ENCODE data around the gene ELOA.
"Not testable (repeated sequence)": the region's sequence is repeated elsewhere in the genome, so short reads cannot be mapped to it uniquely, and the experiment has no call there.

ELOA gene

DNA sequence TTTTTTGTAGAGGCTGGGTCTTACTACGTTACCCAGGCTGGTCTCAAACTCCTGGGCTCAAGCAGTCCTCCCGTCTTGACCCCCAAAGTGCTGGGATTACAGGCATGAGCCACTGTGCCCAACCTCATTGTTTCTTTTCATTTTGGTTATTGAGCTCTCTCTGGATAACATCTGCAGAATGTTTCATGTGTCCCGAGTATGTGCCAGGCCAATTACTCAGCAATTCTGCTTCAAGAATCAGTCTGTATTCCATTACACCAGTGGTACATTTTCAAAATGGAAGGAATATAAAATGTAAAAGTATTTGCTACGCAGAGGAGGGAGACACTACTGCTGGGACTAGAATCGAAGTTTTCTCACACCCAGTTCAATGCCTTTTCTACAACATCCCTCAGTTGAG lies 1.7 kb upstream of the ELOA start:
- no peak for DNase-seq

DNA sequence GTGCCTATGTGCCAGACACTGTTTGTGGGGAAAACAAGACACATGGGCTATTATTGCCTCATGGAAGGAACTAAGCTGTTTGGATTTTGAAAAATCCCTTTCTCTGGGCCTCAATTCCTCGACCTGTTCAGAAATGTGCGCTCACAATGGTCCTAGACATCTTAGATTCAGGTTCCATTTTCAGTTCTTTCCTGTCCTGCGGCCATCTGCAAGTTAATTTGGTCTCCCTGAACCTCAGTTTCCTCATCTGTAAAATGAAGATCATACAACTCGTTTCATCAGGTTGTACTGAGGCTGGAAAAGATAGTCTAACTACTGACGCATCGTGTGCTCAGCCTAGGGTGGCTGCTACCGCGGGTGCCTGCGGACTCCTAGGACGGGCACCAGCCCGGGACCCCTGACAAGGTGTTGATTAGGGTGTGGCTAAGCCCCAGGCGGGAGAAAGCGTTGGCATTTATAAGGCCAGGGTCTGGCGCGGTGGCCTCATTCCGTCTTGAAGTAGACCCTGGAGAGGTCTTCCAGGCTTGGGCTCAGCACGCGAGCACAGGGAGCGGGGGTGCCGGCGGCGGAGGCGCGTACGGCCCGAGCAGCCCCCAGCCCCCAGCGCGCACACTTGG lies 493 bp upstream of the ELOA start:
- no peak for DNase-seq

DNA sequence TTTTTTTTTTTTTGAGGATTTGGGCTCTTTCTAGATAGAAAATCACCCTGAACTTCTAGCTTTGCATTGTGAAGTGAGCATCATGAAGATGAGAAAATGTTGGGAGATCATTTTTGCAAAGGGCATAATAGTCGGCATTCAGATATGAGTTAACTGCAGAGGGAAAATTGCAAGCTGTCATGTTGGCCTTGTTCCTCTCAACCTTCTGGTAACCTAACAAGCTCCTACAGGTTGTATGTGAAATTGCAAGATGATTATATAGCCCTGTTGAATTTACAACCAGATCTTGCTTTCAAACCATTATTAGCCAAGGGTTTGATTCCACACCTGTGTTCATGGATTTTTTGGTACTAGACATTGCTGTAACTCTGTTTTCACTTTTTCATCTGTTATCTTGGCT lies 2.2 kb downstream of the ELOA start:
- DNase-seq: no peak

DNA sequence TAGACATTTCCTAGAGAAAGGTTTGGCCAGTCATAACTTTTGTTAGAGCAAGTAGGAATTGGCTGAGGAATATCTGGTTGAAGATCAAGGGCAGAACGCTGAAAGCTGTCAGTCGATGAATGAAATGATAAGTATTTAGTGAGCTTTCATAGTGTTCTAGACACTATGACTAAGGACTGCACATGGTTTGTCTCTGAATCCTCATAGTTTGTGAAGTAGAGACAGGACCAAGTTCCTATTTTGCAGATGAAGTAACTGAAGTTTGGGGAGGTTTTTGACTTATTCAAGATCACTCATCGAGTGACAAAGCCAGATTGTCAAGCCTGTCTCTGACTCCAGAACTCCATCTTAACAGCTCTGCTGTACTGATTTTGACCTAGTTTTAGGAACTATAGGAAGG lies 4.7 kb downstream of the ELOA start:
- no peak for DNase-seq

DNA sequence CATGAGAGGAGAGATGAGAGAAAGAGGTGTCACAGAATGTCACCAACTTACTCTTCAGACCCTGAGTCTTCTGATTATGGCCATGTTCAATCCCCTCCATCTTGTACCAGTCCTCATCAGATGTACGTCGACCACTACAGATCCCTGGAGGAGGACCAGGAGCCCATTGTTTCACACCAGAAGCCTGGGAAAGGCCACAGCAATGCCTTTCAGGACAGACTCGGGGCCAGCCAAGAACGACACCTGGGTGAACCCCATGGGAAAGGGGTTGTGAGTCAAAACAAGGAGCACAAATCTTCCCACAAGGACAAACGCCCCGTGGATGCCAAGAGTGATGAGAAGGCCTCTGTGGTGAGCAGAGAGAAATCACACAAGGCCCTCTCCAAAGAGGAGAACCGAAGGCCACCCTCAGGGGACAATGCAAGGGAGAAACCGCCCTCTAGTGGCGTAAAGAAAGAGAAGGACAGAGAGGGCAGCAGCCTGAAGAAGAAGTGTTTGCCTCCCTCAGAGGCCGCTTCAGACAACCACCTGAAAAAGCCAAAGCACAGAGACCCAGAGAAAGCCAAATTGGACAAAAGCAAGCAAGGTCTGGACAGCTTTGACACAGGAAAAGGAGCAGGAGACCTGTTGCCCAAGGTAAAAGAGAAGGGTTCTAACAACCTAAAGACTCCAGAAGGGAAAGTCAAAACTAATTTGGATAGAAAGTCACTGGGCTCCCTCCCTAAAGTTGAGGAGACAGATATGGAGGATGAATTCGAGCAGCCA lies 8.0 kb downstream of the ELOA start:
- DNase-seq: no peak

DNA sequence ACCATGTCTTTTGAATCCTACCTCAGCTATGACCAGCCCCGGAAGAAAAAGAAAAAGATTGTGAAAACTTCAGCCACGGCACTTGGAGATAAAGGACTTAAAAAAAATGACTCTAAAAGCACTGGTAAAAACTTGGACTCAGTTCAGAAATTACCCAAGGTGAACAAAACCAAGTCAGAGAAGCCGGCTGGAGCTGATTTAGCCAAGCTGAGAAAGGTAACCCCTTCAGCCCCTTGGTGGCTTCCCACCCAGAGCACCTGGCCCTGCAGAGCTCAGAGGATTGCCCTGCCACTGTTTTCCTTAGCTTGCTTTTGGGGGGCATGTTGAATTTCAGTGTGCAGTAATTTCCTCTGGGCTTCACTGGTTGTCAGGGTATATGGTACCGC lies 8.5 kb downstream of the ELOA start:
- no peak for DNase-seq

DNA sequence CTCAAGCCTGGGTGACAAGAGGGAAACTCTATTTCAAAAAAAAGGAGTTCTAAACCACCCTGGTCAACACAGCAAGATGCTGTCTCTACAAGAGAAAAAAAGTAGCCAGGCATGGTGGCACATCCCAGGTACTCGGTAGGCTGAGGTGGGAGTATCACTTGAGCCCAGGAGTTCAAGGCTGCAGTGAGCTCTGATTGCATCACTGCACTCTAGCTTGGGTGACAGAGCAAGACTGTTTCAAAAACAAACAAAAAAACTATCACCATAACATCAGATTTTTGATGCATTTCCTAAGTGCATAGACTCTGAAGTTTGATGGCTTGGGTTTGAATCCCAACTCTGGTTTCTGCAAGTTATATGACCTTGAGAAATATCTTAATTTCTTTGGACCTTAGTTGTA lies 9.6 kb downstream of the ELOA start:
- no peak for DNase-seq

DNA sequence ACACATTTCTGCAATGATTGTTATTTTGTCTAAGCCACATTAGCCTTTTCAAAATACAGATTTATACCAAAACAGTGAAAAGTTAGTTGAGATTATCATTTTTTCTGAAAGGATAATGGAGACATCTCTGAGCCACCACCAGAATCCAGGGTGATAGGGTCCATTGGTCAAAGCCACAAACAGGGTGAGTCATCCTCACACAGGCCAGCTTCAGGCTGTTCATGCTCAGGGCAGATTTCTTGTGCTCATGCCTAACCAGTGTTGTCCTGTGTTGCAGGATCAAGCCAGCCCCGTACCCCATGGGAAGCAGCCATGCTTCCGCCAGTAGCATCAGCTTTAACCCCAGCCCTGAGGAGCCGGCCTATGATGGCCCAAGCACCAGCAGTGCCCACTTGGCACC lies 13.4 kb downstream of the ELOA start:
- DNase-seq: no peak

DNA sequence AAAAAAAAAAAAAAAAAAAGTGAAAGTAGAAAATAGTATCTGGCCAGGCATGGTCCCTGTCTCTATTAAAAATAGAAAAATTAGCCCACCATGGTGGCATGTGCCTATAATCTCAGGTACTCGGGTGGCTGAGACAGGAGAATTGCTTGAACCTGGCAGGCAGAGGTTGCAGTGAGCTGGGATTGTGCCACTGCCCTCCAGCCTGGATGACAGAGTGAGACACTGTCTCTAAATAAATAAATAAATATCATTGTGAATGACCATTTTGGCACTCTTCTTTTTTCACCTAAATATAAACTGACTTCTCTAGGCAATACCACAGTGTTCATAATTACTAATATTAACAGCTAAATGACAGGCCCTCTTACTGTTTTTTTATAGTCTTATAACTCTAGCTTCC lies 14.5 kb downstream of the ELOA start:
- no peak for DNase-seq

DNA sequence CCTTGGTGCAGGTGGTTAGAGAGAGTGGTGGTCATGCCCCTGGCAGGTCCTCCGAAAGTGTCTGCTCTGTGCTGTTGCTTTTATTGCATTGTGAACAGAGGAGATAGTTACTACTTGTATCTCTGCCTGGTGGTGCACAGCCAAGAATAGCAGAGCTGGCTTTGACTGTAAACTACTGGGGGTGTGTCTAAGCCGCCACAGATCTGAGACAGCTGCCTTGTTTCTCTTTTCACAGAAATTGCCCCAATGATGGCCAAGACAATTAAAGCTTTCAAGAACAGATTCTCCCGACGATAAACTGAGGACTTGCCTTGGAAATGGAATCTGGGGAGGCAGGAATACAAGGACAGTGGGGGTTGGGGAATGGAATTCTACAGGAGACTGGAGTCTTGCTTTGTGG lies 16.0 kb downstream of the ELOA start:
- no peak for DNase-seq

DNA sequence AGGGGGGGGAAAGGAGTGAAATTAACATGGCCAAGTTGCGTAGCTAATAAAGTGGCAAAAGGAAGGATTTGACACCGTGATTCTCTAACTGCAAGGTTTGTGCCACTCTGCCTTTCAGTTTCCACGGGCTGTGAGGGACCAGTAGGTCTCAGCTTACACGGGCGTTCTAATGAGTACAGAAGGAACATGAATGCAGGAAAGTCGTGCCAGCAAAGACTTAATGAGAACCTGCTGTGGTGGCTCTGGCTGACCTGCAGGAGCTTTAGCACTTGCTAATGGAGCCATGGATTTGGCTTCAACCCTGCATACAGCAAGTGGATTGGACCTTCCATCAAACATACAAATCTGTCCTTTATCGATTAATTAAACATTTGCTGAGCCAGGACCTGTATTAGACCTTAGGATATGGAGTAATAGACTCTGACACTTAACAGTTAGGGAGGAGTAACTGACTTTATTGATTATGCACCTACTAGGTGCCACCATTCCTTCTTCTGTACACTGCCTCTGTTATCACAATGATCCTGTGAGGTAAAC lies 19.8 kb downstream of the ELOA start:
- DNase-seq: no peak

DNA sequence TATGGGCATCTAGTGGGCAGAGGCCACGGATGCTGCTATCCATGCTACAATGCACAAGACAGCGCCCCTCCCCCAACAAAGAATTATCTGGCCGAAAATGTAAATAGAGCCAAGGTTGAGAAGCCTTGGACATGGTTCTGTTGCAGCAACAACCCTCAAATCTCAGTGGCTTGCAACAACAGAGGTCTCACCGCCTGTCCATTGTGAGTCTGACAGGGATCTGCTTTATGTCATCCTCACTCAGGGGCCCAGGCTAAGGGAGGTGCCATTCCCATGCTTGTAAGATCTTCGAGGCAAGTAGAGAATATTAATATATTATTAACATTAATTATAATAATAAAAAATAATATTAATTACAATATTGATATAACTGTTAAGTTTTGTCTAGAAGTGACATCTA lies 25.5 kb downstream of the ELOA start:
- no peak for DNase-seq

DNA sequence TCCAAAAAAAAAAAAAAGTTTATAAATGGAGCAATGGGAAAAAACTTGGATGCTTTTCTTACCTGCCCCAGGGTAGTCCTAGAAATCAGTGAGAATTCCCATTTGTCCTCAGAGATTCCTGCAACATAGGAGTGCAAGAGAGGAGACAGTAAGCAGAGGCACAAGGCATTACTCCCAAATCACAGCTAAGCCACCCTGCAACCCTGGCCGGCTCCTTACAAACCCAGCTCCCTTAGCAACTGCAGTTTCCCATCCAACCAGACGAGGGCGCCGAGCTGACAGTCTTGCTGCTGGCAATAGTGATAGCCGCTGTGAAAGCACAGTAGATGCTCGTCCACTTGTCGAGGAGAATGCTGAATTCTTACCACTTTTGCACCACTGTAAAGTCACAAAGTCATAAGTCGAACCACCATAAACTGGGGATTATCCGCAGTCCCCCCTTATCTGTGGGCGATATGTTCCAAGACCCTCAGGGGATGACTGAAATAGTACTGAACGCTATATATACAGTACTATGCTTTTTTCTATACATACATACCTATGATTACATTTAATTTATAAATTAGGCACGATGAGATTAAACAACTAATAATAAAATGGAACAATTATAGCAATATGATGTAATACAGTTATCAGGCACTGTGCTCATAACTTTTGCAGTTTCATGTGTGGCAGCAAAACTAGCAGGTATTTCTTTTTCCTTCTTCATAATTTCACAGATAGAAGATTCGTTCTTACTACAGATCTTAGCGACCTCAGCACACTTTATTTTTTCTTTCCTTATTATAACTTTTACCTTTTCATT lies 29.0 kb downstream of the ELOA start:
- no peak for DNase-seq

DNA sequence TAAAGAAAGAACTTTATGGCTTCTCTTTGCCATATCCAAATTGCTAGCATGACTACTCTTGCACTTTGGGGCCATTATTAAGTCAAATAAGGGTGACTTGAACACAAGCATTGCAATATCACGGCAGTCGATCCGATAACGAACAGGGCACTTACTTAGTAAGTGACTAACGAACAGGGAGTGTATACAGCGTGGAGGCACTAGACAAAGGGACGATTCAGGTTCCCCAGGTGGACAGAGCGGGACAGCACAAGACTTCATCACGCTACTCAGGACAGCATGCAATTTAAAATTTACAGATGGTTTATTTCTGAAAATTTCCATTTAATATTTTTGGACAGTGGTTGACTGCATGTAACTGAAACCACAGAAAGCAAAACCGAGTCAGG lies 29.6 kb downstream of the ELOA start:
- DNase-seq: no peak

DNA sequence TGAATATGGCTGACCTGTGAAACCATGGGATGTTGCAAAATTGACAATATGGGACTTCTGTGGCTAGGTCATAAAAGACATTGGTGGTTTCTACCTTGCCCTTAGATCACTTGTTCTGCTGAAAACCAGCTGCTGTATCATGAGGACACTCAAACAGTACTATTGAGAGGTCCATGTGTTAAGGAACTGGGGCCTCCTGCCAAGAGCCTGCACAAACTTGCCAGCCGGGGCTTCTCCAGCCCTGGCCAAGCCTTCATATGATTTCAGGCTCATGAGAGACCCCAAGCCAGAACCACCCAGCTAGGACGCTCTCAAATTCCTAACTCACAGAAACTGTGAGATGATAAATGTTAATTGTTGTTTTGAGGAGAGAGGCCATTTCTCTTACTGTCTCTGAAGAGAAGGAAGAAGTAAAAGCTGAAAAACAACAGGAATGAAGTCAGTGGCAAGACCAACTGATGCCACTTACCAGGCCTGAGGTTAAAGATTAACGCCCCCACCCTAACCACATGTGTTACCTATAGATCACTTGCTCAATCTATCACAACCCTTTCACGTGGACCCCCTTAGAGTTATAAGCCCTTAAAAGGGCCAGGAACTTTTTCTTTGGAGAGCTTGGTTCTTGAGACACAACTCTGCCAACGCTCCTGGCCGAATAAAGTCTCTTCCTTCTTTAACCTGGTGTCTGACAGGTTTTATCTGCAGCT lies 31.1 kb downstream of the ELOA start:
- DNase-seq: no peak

DNA sequence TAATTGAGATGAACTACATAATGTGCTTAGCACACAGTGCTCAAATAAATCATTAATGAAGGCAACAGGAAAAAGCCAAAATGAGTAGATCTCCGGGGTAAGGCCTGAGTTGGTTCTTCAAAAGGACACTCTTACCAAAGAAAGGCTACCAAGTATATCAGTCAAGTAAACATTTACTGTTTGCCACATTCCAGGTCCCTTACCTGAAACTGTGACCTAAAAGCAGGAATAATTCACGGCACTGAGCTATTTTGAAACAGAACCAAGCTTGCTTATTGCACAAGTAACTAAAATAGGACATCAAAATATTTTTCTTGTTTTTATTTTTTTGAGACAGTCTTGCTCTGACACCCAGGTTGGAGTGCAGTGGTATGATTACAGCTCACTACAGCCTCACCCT lies 32.9 kb downstream of the ELOA start:
- no peak for DNase-seq

DNA sequence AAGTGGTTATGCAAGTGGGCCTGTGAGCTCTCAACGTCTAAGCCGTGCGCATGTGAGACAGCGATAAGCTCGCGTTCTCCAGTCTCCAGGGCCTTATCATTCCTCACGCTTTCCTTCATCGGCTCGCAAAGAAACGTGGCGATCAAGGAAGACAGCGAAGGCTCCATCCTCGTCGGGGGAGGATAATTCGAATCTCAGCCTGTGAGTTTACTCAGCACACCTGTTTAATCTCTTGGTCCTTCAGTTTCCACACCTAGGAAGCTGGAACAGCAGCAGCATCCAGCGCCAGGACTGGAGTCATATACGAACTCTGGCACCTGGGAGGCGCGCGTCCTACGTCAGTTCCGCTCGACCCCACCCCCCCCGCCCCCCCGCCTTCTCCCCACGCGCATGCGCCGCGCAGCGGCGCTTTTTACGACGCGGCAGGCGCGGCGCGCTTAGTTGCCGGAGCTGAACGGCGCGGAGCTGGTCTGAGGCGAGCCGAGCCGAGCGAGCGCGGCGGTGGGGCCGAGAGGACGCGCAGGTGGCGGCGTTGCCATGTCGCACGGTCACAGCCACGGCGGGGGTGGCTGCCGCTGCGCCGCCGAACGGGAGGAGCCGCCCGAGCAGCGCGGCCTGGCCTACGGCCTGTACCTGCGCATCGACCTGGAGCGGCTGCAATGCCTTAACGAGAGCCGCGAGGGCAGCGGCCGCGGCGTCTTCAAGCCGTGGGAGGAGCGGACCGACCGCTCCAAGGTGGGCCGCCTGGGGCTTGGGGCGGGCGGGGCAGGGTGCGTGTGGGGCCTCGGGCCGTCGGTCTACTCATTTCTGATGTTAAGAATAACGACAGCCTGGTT lies 34.9 kb downstream of the ELOA start, which contains the start of gene PITHD1:
PITHD1 (plus strand) TSS at position 440 of the 836 bp plus-strand sequence; CDS start at position 538, 98 bp downstream.
- DNase-seq: no peak

DNA sequence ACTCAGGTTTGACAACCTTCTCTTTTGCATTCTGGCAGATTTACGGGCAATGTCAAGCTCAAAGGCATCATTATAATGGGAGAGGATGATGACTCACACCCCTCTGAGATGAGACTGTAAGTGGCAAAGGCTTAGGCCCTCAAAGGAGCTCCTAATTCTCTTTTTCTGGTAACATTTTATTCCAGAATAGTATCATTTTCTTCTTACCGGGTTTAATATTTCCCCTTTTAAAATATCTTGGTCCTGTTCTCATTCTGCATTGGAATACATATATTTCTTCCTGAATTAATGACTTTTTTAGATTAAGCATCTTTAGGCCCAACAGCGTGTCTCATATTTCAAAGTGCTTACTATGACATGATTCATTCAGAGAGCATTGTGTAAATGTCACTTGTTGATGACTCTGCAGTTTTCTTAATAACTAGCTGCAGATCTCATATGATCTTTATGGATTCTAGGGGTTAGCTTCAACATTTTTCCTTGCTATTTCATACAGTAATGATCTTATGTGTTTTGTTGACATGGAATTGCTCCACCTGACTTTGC lies 36.6 kb downstream of the ELOA start:
- DNase-seq: no peak

DNA sequence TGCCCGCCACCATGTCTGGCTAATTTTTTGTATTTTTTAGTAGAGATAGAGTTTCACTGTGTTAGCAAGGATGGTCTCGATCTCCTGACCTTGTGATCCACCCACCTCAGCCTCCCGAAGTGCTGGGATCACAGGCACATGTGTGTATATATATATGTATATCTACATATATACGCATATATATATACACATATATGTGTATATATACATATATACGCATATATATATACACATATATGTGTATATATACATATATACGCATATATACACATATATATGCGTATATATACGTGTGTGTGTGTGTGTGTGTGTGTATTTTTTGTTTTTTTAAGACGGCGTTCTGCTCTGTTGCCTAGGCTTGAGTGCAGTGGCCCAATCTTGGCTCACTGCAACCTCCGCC lies 39.9 kb downstream of the ELOA start:
- not testable (repeated sequence) for DNase-seq

DNA sequence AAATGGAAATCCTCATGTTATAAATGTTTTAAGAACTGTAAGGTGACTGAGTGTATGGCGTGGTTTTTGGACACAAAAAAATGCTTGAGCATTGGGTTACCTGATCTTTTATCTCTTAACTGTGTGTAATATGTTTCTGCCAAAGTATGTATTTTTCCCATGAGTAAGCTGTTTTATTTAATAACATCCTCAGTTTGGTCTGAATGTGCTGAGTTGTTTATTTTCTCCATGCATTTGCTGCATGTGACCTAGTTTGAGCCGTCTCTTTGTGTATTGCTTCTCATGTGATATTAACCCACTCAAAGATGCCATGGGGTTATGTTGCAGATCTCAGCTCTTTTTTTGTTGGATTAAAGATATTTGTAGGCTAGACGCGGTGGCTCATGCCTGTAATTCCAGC lies 41.6 kb downstream of the ELOA start:
- no peak for DNase-seq

DNA sequence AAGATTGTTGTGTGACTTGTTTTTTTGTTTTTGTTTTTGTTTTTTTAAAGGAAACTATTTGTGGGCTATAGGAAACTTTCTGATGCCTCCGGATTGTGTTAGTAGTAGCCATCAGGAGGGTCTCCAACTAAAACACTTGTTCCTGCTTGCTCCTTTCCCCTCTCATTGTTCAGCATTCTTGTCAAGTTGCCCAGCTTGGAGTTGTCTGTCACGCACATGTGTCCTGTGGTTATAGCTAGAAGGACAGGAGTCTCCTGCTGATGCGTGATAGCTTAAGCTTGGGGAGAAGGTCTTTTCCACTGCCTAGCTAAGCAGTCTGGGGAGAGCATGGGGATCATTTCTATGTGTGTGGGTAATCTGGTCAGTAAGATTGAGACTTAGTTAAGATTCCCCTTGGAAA lies 44.4 kb downstream of the ELOA start:
- DNase-seq: no peak

DNA sequence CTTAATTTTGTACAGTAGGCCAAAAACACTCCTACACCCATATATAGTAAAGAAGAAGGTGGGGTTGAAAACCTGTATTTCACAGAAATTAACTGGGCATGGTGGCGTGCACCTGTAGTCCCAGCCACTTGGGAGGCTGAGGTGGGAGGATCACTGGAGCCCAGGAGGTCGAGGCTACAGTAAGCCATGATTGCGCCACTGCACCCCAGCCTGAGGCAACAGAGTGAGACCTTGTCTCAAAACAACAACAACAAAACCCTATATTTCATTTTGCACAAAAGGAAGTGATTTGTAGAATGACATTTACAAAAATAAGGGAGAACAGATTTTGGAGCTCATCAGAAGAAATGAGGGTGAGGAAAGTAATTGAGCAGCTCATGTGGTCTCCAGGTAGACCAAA lies 45.4 kb downstream of the ELOA start:
- no peak for DNase-seq

All from cortex of kidney (tissue), 1 donor.